HG02610 (cell line): Measurements from ENCODE around the gene PRTN3.

Experiments used
- ATAC-seq: cut with Tn5 transposase; IDR thresholded peaks from one replicate; pipeline ENCODE4 v1.9.1; 2021; ENCODE audit warnings: mild to moderate bottlenecking, moderate library complexity; ENCODE audit not compliant: unreplicated experiment

PRTN3 gene

GRCh38 chr19:840519-841206 lies at the start of gene PRTN3:
Gene PRTN3, plus strand, starts transcription at chr19:840999. Its CDS starts 10 bp downstream, at chr19:841009.
- ATAC-seq: no peak

- ATAC-seq: no peak
These were observed 49.7 kb upstream of the PRTN3 start for GRCh38 chr19:791007-791566.

- no peak for ATAC-seq
These were observed 49.1 kb upstream of the PRTN3 start for GRCh38 chr19:791567-792305.

GRCh38 chr19:792306-792885 lies 48.4 kb upstream of the PRTN3 start:
- no peak for ATAC-seq

GRCh38 chr19:793806-794205 lies 47.0 kb upstream of the PRTN3 start:
- no peak for ATAC-seq

- ATAC-seq: no peak
These were observed 45.7 kb upstream of the PRTN3 start for GRCh38 chr19:795073-795611.

- no peak for ATAC-seq
These were observed 44.9 kb upstream of the PRTN3 start for GRCh38 chr19:795691-796581.

GRCh38 chr19:796692-797527 lies 43.9 kb upstream of the PRTN3 start, which contains the start of gene PTBP1:
Gene PTBP1, plus strand, starts transcription at chr19:797452. Its CDS starts 46 bp downstream, at chr19:797498.
- ATAC-seq: peak; percentile 79

GRCh38 chr19:797528-798414 lies 43.0 kb upstream of the PRTN3 start:
- ATAC-seq: peak; percentile 35

- ATAC-seq: no peak
These were observed 42.3 kb upstream of the PRTN3 start for GRCh38 chr19:798415-799075.

GRCh38 chr19:799076-799881 lies 41.5 kb upstream of the PRTN3 start:
- no peak for ATAC-seq

- no peak for ATAC-seq
These were observed 40.3 kb upstream of the PRTN3 start for GRCh38 chr19:800360-801029.

GRCh38 chr19:801030-801860 lies 39.6 kb upstream of the PRTN3 start:
- ATAC-seq: no peak

GRCh38 chr19:801861-802497 lies 38.8 kb upstream of the PRTN3 start:
- no peak for ATAC-seq

GRCh38 chr19:802498-803098 lies 38.2 kb upstream of the PRTN3 start:
- no peak for ATAC-seq
